Panc1 (cell line): ENCODE data around the gene FUNDC1.

Source experiments
- POLR2AphosphoS5 ChIP-seq: IDR thresholded peaks from 2 replicates; pipeline ENCODE4 v1.6.1; 2012; ENCODE audit warnings: mild to moderate bottlenecking, low read depth, low read length, moderate library complexity
- REST ChIP-seq, 2 experiments: IDR thresholded peaks; 2 replicates each; pipeline ENCODE4 v1.6.1; 2011 to 2012; ENCODE audit warnings: low read depth in 2 of 2, control low read depth in 1 of 2, low read length in 1 of 2, mild to moderate bottlenecking in 1 of 2, moderate library complexity in 1 of 2; ENCODE audit not compliant: insufficient read depth in 1 of 2
- SIN3A ChIP-seq: IDR thresholded peaks from 2 replicates; pipeline ENCODE4 v1.6.1; 2012; ENCODE audit warnings: low read depth, mild to moderate bottlenecking, low read length, moderate library complexity, borderline replicate concordance; ENCODE audit not compliant: insufficient read depth
- TCF7L2 ChIP-seq: IDR thresholded peaks from 2 replicates; pipeline ENCODE4 v1.6.1; 2011; ENCODE audit warnings: mild to moderate bottlenecking, low read depth, low read length, inconsistent platforms
- TF ChIP-seq, protein P1 (sequence below): fragments of 450-650 bp; IDR thresholded peaks from 2 replicates; pipeline ENCODE4 v1.5.1; 2017; ENCODE audit warnings: mild to moderate bottlenecking

DNA sequence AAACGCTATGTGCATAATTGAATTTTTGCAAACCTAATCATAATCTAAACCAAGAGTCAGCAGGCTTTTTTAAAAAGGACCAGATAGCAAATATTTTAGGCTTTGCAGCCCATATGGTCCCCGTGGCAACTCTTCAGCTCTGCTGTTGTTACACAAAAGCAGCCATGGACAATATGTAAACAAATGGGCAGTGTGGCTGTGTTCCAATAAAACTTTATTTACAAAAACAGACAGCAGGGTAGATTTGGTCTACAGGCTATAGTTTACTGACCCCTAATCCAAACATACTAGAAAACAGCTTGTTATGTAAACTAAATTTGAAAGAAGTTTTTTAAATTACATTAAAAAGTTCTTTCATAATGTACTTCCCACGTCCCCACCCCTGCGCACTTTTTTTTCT is 53.1 kb downstream of the FUNDC1 start:
- no peak for TF ChIP-seq POLR2AphosphoS5
- TF ChIP-seq, protein P1, sequence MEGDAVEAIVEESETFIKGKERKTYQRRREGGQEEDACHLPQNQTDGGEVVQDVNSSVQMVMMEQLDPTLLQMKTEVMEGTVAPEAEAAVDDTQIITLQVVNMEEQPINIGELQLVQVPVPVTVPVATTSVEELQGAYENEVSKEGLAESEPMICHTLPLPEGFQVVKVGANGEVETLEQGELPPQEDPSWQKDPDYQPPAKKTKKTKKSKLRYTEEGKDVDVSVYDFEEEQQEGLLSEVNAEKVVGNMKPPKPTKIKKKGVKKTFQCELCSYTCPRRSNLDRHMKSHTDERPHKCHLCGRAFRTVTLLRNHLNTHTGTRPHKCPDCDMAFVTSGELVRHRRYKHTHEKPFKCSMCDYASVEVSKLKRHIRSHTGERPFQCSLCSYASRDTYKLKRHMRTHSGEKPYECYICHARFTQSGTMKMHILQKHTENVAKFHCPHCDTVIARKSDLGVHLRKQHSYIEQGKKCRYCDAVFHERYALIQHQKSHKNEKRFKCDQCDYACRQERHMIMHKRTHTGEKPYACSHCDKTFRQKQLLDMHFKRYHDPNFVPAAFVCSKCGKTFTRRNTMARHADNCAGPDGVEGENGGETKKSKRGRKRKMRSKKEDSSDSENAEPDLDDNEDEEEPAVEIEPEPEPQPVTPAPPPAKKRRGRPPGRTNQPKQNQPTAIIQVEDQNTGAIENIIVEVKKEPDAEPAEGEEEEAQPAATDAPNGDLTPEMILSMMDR, result no peak
- TF ChIP-seq REST (IDR thresholded peaks at IDR 0.05; ENCODE audit: insufficient read depth in 1 of 2, low read depth in 2 of 2, low read length in 1 of 2), result no peak
- no peak for TF ChIP-seq SIN3A
- no peak for TF ChIP-seq TCF7L2
